ENCODE measurements around the gene PLIN3.

Gene PLIN3

GRCh38 chr19:4911314-4911713 lies 43.8 kb upstream of the PLIN3 start:
- Histone ChIP-seq H3K9me3 (ENCODE audit: control extremely low read depth in 1 of 5, control insufficient read depth in 4 of 5, insufficient read depth in 2 of 5, low read depth in 1 of 5, low read length in 4 of 5) (no peaks in the 10 kb centered on the region), H3K27me3 (replicated peaks in 2 of 5; ENCODE audit: control insufficient read depth in 4 of 5, insufficient read depth in 5 of 5, low read length in 4 of 5) (no peaks in the 10 kb centered on the region), H3K36me3 (ENCODE audit: control insufficient read depth in 4 of 4, insufficient read depth in 4 of 4, low read length in 3 of 4) (peaks cover 0 to 37% (median 3%) of the 10 kb centered on the region in 4 experiments), H3K27ac (ENCODE audit: insufficient read depth in 1 of 2, low read depth in 1 of 2, low read length in 2 of 2, poor library complexity in 1 of 2, severe bottlenecking in 2 of 2) (peak overlapping the region in 1 of 2 experiments; percentile 59), H3K4me3 (ENCODE audit: control insufficient read depth in 1 of 7, extremely low read depth in 1 of 7, insufficient read depth in 4 of 7, low read depth in 2 of 7, low read length in 6 of 7) (peak overlapping the region in 6 of 7 experiments; percentile 54 to 85 (median 72)), H3K4me1 (ENCODE audit: control extremely low read depth in 1 of 4, control insufficient read depth in 4 of 4, insufficient read depth in 4 of 4, low read length in 3 of 4) (peaks cover 18 to 69% (median 58%) of the 10 kb centered on the region in 4 experiments)
- ChIA-PET POLR2A (interaction anchor here (0.7 kb wide), 1 partner anchor 9 kb away, joined by 3 read pairs; no protein-coding TSS in a partner anchor), CTCF (interaction anchor here (0.9 to 4.7 kb wide), 20 partner anchors 8 to 119 kb away, joined by 3 to 78 read pairs (median 4); partner anchors contain the start of gene ARRDC5)
- peak in 1 of 3 donors; percentile 27 for DNase-seq
- WGBS (ENCODE audit: insufficient coverage): 69% methylated on average over 8 of the region's 15 CpGs

- WGBS (ENCODE audit: insufficient coverage): 24% methylated on average over 14 of the region's 23 CpGs
- DNase-seq: peak; percentile 39 to 52 (median 50)
- CTCF ChIA-PET: interaction anchor here (0.9 to 4.7 kb wide), 16 partner anchors 8 to 120 kb away, joined by 3 to 78 read pairs (median 4); partner anchors contain the start of gene ARRDC5
Observed at GRCh38 chr19:4910594-4911281, 43.3 kb upstream of the PLIN3 start.

GRCh38 chr19:4909897-4910593 lies 42.6 kb upstream of the PLIN3 start:
- POLR2A ChIA-PET: no interaction called here
- no peak overlapping the region for H3K27ac ChIP-seq (ENCODE audit: insufficient read depth in 1 of 2, low read depth in 1 of 2, low read length in 2 of 2, poor library complexity in 1 of 2, severe bottlenecking in 2 of 2)

More at GRCh38 chr19:4910594-4911281, 43.3 kb upstream of the PLIN3 start:
- peaks cover 0 to 37% (median 3%) of the 10 kb centered on the region in 4 experiments for H3K36me3 ChIP-seq (ENCODE audit: control insufficient read depth in 4 of 4, insufficient read depth in 4 of 4, low read length in 3 of 4)
- H3K27ac ChIP-seq (ENCODE audit: insufficient read depth in 1 of 2, low read depth in 1 of 2, low read length in 2 of 2, poor library complexity in 1 of 2, severe bottlenecking in 2 of 2): peak overlapping the region in 1 of 2 experiments; percentile 59
- H3K27me3 ChIP-seq (replicated peaks in 2 of 5; ENCODE audit: control insufficient read depth in 4 of 5, insufficient read depth in 5 of 5, low read length in 4 of 5): no peaks in the 10 kb centered on the region
- POLR2A ChIA-PET: no interaction called here
- peak overlapping the region; percentile 33 to 85 (median 71) for H3K4me3 ChIP-seq (ENCODE audit: control insufficient read depth in 1 of 7, extremely low read depth in 1 of 7, insufficient read depth in 4 of 7, low read depth in 2 of 7, low read length in 6 of 7)
- peaks cover 17 to 63% (median 52%) of the 10 kb centered on the region in 4 experiments for H3K4me1 ChIP-seq (ENCODE audit: control extremely low read depth in 1 of 4, control insufficient read depth in 4 of 4, insufficient read depth in 4 of 4, low read length in 3 of 4)
- H3K9me3 ChIP-seq (ENCODE audit: control extremely low read depth in 1 of 5, control insufficient read depth in 4 of 5, insufficient read depth in 2 of 5, low read depth in 1 of 5, low read length in 4 of 5): no peaks in the 10 kb centered on the region

GRCh38 chr19:4909156-4909896 lies 41.9 kb upstream of the PLIN3 start, which contains the start of gene UHRF1:
Gene UHRF1, plus strand, starts transcription at chr19:4909501. Its CDS starts 1,385 bp downstream, at chr19:4910886.
- Histone ChIP-seq H3K4me1 (ENCODE audit: control extremely low read depth in 1 of 4, control insufficient read depth in 4 of 4, insufficient read depth in 4 of 4, low read length in 3 of 4) (peaks cover 14 to 49% (median 39%) of the 10 kb centered on the region in 4 experiments), H3K27ac (ENCODE audit: insufficient read depth in 1 of 2, low read depth in 1 of 2, low read length in 2 of 2, poor library complexity in 1 of 2, severe bottlenecking in 2 of 2) (no peak within 1 kb of the TSS), H3K9me3 (ENCODE audit: control extremely low read depth in 1 of 5, control insufficient read depth in 4 of 5, insufficient read depth in 2 of 5, low read depth in 1 of 5, low read length in 4 of 5) (no peaks in the 10 kb centered on the region), H3K4me3 (ENCODE audit: control insufficient read depth in 1 of 7, extremely low read depth in 1 of 7, insufficient read depth in 4 of 7, low read depth in 2 of 7, low read length in 6 of 7) (peak within 1 kb of the TSS; percentile 33 to 85 (median 71)), H3K36me3 (ENCODE audit: control insufficient read depth in 4 of 4, insufficient read depth in 4 of 4, low read length in 3 of 4) (peaks cover 0 to 27% (median 3%) of the 10 kb centered on the region in 4 experiments), H3K27me3 (replicated peaks in 2 of 5; ENCODE audit: control insufficient read depth in 4 of 5, insufficient read depth in 5 of 5, low read length in 4 of 5) (no peaks in the 10 kb centered on the region)
- POLR2A ChIA-PET: no interaction called here
- CTCF ChIA-PET: no interaction called here
- 5% methylated on average over 83 of the region's 89 CpGs for WGBS (ENCODE audit: insufficient coverage)
- DNase-seq: peak in 1 of 3 donors; percentile 17

More at GRCh38 chr19:4909897-4910593, 42.6 kb upstream of the PLIN3 start:
- Histone ChIP-seq H3K9me3 (ENCODE audit: control extremely low read depth in 1 of 5, control insufficient read depth in 4 of 5, insufficient read depth in 2 of 5, low read depth in 1 of 5, low read length in 4 of 5) (no peaks in the 10 kb centered on the region), H3K4me1 (ENCODE audit: control extremely low read depth in 1 of 4, control insufficient read depth in 4 of 4, insufficient read depth in 4 of 4, low read length in 3 of 4) (peaks cover 14 to 56% (median 46%) of the 10 kb centered on the region in 4 experiments), H3K36me3 (ENCODE audit: control insufficient read depth in 4 of 4, insufficient read depth in 4 of 4, low read length in 3 of 4) (peaks cover 0 to 34% (median 3%) of the 10 kb centered on the region in 4 experiments), H3K4me3 (ENCODE audit: control insufficient read depth in 1 of 7, extremely low read depth in 1 of 7, insufficient read depth in 4 of 7, low read depth in 2 of 7, low read length in 6 of 7) (peak overlapping the region; percentile 33 to 85 (median 71)), H3K27me3 (replicated peaks in 2 of 5; ENCODE audit: control insufficient read depth in 4 of 5, insufficient read depth in 5 of 5, low read length in 4 of 5) (no peaks in the 10 kb centered on the region)
- peak; percentile 86 to 93 (median 91) for DNase-seq
- CTCF ChIA-PET: interaction anchor here (0.9 to 4.7 kb wide), 4 partner anchors 37 to 101 kb away, joined by 4 to 78 read pairs (median 18); no protein-coding TSS in a partner anchor
- WGBS (ENCODE audit: insufficient coverage): 0% methylated on average over 24 of the region's 85 CpGs

GRCh38 chr19:4908781-4909155 lies 41.3 kb upstream of the PLIN3 start:
- WGBS (ENCODE audit: insufficient coverage): 100% methylated on average over 5 of the region's 15 CpGs
- Histone ChIP-seq H3K4me3 (ENCODE audit: control insufficient read depth in 1 of 7, extremely low read depth in 1 of 7, insufficient read depth in 4 of 7, low read depth in 2 of 7, low read length in 6 of 7) (peak overlapping the region in 4 of 7 experiments; percentile 65 to 81 (median 72)), H3K9me3 (ENCODE audit: control extremely low read depth in 1 of 5, control insufficient read depth in 4 of 5, insufficient read depth in 2 of 5, low read depth in 1 of 5, low read length in 4 of 5) (no peaks in the 10 kb centered on the region), H3K27me3 (replicated peaks in 2 of 5; ENCODE audit: control insufficient read depth in 4 of 5, insufficient read depth in 5 of 5, low read length in 4 of 5) (no peaks in the 10 kb centered on the region), H3K4me1 (ENCODE audit: control extremely low read depth in 1 of 4, control insufficient read depth in 4 of 4, insufficient read depth in 4 of 4, low read length in 3 of 4) (peaks cover 11 to 44% (median 34%) of the 10 kb centered on the region in 4 experiments), H3K36me3 (ENCODE audit: control insufficient read depth in 4 of 4, insufficient read depth in 4 of 4, low read length in 3 of 4) (peaks cover 0 to 22% (median 1%) of the 10 kb centered on the region in 4 experiments), H3K27ac (ENCODE audit: insufficient read depth in 1 of 2, low read depth in 1 of 2, low read length in 2 of 2, poor library complexity in 1 of 2, severe bottlenecking in 2 of 2) (no peak overlapping the region)
- POLR2A ChIA-PET: no interaction called here
- CTCF ChIA-PET: interaction anchor here (1.0 kb wide), 2 partner anchors 99 to 121 kb away, joined by 3 read pairs; no protein-coding TSS in a partner anchor
- DNase-seq: no peak

GRCh38 chr19:4908360-4908759 lies 40.9 kb upstream of the PLIN3 start:
- peaks cover 8 to 40% (median 33%) of the 10 kb centered on the region in 4 experiments for H3K4me1 ChIP-seq (ENCODE audit: control extremely low read depth in 1 of 4, control insufficient read depth in 4 of 4, insufficient read depth in 4 of 4, low read length in 3 of 4)
- no peak overlapping the region for H3K4me3 ChIP-seq (ENCODE audit: control insufficient read depth in 1 of 7, extremely low read depth in 1 of 7, insufficient read depth in 4 of 7, low read depth in 2 of 7, low read length in 6 of 7)
- DNase-seq: no peak
- H3K27me3 ChIP-seq (replicated peaks in 2 of 5; ENCODE audit: control insufficient read depth in 4 of 5, insufficient read depth in 5 of 5, low read length in 4 of 5): no peaks in the 10 kb centered on the region
- ChIA-PET POLR2A (no interaction called here), CTCF (interaction anchor here (1.0 kb wide), 2 partner anchors 99 to 122 kb away, joined by 3 read pairs; no protein-coding TSS in a partner anchor)
- H3K9me3 ChIP-seq (ENCODE audit: control extremely low read depth in 1 of 5, control insufficient read depth in 4 of 5, insufficient read depth in 2 of 5, low read depth in 1 of 5, low read length in 4 of 5): no peaks in the 10 kb centered on the region
- H3K36me3 ChIP-seq (ENCODE audit: control insufficient read depth in 4 of 4, insufficient read depth in 4 of 4, low read length in 3 of 4): peaks cover 0 to 19% (median under 1%) of the 10 kb centered on the region in 4 experiments
- 97% methylated on average over 3 of the region's 5 CpGs for WGBS (ENCODE audit: insufficient coverage)
- no peak overlapping the region for H3K27ac ChIP-seq (ENCODE audit: insufficient read depth in 1 of 2, low read depth in 1 of 2, low read length in 2 of 2, poor library complexity in 1 of 2, severe bottlenecking in 2 of 2)

Data from common myeloid progenitor, CD34-positive (primary cell).